ENCODE results near the gene GFOD1.
"Not testable (repeated sequence)": the region's sequence is repeated elsewhere in the genome, so short reads cannot be mapped to it uniquely, and the experiment has no call there.

The GFOD1 gene

DNA sequence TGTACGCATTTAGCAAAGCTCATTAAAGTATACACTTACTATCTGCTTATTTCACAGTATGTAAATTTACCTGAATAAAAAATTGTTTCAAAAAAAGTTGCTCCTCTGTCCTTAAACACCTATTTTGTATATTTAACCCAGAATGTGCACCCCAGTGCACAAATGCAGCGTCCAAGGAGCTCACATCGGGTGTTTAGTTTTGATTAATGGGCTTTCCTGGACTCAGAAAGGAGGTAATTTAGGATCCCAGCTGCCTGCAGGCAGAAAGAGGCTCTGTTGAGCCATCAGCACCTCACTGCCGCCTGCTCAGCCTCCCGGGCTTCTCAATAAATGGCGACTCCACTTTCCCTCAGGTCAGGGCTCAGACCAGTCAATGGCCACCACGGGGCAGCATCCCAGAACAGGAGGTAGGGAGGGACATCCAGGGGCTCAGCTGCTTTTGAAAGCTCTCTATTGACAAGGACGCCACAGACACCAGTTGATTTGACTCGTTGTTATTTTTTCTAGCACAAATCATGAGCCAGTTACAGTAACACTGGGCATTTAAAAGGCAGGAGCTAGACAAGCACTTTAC is 88.9 kb downstream of the GFOD1 start:
- DNase-seq, result no peak

DNA sequence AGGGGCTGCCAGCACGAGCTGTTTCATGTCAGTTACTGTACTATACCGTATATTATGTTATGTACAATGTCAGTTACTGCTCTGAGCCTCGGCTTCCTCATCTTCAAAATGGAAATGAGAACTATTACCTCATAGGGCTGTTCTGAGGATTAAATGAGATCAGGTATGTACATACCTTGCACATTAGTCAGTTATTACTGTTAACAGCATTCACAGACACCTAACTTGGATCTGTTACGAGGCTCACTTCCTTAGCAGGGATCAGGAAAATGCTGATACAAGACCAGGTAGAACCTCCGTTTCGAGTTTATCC is 89.4 kb downstream of the GFOD1 start:
- DNase-seq, result no peak

DNA sequence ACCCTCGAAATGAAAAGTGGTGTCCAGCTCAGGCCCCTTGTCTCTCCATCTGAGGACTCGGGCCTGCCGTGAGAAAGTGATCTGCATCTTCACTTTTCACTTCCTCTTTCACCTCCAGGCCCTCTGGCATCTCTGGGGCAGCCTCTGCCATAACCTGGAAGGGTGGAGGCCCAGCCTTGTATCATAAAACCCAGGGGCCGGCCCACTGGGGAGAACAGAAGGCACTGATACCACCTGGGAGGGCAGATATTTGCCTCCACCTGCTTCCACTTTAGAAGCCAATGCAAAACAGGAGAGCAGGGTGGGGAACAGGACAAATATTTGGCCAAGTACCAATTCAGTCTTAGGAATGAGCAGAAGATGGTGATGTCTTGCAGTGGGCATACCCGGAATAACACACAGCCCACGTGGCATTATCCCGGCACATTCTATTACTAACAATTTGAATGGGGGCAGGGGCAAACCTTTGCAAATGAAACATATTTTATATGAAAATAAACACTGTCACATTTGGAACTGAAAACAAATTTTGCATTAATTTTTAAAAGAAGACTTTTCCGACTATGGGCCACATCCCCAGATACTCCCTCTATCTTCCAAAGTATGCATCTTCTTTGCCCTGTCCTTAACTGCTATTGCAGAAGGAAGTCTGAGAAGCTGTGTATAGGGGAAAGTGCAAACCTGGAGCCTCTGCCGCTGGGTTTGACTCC is 89.9 kb downstream of the GFOD1 start:
- no peak for DNase-seq

DNA sequence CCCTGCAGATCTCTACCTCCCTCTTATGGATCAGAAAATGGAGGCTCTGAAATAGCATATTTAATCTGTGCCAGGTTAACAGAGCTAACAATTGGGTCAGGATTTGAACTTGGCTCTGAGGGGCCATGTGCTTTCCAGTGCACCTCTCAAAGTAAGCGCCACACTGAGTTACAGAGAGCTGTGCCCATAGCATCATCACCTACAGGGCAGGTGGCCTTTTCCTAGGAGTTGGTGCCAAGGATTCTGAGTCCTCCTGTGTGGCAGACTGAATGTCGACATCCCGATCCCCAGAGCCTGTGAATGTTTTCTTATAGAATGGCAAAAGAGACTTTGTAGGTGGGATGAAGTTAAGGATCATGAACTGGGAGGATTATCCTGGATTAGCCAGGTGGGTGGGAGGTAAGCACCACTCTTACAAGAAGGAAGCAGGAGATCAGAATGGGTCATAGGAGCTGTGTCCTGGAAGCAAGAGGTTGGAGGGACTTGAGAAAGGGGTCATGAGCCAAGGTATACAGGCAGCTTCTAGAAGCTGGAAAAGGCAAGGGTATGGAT is 91.1 kb downstream of the GFOD1 start:
- DNase-seq, result no peak

DNA sequence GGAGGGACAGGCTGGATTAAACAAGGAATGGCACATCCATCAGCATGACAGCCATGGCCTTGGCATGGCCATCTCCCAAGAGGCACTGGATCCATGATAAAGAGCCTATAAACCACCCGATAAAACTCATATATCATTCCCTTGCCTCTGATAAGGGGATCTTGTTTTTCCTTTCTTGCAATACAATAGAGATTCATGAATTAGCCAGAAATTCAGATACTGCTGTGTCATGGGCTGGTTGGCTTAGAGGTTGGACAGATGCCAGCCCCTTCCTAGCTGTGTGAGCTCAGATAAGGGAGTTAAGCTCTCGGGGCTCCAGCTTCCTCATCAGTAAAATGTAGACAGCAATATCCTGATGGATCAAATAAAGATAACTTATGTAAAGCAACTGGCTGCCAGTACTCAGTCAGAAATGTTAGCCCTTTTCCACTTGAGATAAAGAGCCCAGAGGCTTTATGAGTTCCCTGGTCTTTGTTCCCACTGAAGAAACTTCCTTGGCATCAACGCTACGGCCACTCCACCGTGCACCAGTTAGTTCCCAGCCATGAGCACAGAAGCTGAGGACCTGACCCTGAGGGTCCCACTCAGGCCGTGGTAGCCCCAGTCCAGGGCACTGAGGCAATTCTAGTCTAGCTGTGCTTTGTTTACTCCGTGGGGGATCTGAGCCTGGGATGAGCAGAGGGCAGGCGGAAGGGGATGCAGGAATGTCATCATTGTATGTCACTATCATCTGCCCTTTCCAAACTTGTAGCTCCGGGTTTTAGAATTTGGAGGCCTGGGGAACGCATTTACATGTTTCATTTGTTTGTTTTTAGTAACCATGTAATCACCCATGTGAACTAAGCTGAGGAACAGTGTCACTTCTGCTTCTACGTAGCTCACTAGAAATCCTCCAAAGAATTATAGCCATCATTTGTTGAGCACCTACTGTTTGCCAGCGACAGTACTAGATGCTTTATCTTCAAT is 91.8 kb downstream of the GFOD1 start:
- no peak for DNase-seq

DNA sequence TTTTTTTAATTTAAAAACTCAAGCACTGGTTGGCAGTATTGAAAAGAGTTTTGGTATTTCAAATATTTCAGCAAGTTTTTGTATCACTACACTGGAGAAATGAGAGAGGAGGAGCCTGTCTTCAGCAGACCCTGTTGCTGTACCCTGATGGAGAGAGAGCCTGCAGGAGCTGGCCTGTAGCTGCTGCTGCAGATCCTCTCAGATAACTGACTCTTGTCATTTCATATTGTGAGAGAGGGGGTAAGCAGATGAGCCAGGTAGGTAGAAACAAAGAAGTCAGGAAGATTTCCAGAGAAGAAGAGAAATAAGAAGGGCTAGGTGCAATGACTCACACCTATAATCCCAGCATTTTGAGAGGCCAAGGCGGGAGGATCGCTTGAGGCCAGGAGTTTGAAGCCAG is 94.9 kb downstream of the GFOD1 start:
- DNase-seq, result no peak

DNA sequence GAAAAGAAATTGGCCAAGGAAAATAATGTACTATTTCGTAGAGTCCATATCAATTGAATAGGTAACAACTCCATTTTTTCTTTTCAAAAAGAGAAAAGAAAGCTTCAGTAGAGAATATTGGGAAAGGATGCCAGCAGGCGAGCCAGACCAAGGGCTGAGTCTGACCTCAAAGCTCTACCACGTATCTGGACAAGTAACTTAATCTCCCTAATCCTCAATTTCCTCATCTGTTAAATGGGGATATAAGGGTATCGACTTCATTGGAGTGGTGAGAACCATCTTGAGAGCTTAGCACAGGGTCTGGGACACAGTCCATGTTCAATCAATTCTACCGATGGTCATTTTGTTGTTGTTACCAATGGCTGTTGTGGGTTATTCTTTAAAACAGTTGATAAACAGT is 95.9 kb downstream of the GFOD1 start:
- no peak for DNase-seq

DNA sequence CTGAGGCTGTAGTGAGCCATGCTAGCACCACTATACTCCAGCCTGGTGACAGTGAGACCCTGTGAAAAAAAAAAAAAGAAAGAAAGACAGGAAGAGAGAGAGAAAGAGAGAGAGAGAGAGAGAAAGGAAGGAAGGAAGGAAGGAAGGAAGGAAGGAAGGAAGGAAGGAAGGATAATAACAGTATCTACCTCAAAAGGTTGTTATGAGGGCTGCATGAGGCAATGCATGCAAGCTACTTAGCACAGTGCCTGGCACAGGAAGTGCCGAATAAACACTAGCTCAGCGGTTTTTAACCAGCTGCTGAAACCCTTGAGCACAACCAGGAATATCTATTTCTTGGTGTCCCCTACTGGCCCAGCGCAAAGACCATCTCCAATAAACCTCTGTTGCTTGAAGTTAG is 96.7 kb downstream of the GFOD1 start:
- no peak for DNase-seq

DNA sequence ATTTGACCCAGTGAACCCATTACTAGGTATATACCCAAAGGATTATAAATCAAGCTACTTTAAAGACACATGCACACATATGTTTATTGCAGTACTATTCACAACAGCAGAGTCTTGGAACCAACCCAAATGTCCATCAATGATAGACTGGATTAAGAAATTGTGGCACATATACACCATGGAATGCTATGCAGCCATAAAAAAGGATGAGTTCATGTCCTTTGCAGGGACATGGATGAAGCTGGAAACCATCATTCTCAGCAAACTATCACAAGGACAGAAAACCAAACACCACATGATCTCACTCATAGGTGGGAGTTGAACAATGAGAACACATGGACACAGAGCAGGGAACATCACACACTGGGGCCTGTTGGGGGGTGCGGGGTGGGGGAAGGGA is 98.2 kb downstream of the GFOD1 start:
- DNase-seq, result not testable (repeated sequence)

DNA sequence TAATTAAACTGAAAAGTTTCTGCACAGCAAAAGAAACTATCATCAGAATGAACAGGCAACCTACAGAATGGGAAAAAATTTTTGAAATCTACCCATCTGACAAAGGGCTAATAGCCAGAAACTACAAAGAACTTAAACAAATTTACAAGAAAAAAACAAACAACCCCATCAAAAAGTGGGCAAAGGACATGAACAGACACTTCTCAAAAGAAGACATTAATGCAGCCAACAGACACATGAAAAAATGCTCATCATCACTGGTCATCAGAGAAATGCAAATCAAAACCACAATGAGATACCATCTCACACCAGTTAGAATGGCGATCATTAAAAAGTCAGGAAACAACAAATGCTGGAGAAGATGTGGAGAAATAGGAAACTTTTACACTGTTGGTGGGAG is 98.6 kb downstream of the GFOD1 start:
- DNase-seq, result not testable (repeated sequence)

DNA sequence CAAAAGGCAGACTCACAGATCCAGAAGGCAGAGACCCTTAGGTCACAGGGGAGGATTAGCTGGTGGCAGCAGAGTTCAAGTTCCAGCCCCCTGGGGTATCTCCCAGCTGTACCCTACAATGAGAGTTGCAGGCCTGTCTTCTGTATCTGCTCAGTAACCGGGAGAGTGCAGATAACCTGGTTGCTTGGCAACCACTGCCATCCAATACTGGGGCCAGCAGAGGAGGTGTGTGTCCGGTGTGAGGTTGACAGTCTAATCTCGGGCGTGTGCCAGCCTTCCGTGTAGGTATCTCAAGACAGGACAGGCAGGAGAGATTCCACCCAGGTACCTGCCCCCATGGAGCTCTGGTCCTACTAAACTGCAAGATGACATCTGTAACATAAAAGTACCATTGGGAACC is 102.4 kb downstream of the GFOD1 start:
- no peak for DNase-seq

DNA sequence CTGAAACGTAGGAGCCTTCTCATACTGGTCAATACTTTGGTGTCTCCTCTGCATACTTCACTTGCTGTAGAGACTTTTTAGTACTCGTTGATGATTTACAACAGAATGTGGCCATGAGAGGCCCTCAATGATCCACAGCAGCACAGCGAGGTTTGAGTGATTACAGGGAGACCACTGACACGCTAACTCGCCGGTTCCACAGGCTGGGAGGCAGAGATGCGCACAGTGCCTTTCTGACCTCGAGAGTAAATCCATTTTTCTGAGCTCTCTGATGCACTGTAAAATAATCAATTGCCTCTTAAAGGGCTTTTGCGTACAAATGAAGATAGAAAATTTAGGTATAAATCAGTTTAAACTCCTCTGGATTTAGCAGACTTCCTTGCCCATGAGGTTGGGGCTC is 102.9 kb downstream of the GFOD1 start:
- no peak for DNase-seq

DNA sequence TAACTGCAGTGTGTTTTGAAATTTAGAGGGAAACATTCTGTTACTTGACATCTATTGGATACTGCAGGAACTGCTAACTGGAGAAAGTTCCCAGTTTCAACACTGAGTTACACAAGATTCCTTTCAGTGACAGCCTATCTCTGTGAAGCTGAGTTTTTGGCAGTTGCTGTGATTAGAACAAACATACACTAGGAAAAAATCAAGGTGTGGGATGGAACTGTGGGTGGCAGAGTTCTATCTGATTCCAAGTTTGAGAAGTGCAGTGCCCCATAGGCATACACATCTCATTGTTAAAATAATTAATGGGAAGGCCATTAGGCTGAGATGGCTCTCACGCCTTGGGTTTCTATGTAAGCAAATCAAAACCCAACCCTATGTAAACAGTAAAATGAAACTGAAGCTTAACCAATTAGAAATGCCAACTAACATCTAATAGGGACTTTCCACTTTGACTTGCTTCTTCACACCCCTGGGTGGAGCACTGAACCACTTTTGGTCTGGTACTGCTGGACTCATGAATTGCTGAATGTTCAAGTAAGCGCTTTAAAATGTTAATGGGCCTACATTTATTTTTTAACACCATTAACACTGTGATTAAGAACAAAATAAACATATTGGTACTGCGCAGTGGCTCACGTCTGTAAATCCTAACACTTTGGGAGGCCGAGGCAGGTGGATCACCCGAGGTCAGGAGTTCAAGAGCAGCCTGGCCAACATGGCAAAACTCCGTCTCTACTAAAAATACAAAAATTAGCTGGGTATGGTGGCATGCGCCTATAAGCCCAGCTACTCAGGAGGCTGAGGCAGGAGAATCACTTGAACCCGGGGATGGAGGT is 103.9 kb downstream of the GFOD1 start:
- DNase-seq, result no peak

DNA sequence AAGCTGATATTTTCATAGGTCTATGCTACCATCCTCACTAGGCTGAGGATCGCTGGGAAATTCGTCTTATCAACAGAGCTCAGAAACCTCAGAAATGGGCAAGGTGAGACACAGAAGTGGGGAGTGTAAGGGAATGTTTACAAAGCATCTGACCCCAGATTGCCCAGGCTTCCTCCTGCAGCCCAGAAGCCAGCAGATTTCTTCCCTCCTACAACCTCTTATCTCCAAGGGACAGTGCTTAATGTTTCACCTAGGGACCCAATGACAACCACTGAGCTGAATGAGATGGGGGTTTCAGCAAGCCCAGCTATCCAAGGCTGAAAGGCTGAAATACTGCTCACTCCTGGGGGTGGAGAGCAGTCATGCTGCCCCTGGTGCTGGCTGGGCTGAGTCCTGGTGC is 106.6 kb downstream of the GFOD1 start:
- DNase-seq, result no peak

DNA sequence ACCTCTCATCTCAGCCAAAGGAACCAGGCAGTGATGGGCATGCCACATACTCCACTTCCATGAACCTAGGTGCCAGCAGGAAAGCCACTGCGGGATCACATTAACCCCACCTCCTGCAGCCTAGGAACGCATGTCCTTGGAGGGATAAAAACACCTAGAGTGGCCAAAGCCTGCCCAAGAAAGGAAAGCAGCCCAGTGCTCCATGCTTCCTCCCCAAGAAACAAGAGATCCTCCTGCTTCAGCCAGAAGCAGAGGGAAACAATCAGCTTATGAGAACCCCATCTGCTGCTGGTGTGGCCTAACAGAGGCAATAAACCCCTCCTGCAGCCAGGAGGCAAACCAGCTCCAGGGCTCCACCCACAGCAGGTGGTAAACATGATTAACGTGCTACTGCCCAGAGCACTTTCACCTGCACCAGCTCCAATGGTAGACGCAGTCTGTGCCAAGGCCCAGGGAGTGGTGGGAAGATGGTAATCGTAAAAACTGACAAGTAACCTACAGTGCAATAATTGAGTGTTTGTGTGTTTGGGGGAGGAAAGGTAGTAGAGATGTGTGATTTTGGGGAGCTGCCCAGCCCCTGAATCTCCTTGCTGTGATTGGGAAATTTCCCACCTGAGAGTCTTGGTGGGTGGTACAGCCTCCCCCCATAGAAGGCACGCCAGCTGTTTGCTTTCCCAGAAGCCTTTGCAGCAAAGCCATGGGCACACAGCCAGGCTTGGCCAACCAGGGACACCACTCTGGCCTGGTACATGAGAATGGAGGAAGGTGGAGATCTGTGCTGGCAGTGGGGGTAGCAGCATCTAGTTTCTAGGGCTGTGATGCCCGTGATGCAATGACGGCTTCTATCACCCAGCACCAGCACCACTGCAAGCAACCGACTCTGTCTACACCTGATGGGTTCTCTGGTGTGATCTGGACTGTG is 108.5 kb downstream of the GFOD1 start:
- DNase-seq, result no peak

DNA sequence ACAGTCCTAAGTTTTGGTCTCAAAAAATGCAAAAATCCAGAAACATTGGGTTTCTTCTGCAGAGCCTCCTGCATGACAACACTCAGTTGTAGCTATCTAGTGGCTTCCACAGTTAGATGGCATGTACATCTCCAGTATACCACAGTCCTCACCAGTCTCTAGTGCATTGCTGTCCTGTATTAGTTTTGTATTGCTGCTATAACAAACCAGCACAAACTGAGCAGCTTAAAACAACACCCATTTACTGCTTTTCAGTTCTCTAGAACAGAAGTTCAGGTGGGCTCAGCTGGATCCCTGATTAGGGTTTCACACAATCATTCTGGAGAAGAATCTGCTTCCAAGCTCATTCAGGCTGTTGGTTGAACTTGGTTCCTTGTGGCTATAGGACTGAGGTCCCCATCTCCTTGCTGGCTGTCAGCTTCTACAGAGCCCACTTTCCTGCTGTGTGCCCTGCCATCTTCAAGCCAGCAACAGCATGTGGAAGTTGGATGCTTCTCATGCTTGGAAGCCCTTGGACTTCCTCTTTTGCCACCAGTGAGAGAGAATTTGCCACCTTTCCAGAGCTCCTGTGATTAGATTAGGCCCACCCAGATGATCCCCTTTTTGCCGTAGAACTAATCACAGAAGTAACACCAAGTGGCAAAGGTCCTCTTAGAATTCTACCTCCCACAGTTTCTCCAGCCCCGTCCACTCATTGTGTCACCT is 110.2 kb downstream of the GFOD1 start:
- DNase-seq, result no peak

DNA sequence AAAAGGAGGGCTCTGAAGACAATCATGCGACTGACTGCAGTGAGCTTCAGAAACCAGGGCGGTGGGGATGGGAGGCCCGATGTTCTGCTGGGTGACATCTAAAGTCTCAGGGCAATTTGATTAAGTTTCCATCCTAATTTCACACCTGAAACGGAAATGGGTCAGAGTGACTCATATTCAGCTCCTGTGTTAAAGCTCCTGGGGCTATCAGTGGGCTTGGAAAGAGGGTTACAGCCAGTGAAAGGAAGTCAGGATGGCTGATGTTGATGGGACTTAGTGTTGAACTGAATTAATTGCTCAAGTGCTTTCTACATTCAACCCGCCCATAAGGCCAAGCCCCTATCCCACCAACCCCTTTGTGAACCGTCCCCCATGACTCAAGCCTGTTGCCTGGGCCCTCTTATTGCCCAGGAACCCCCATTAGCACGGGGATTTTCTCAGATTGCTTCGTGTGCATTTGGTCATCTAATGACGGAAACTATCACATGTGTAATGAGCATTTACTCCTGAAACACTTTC is 112.0 kb downstream of the GFOD1 start:
- peak; percentile 50 for DNase-seq

DNA sequence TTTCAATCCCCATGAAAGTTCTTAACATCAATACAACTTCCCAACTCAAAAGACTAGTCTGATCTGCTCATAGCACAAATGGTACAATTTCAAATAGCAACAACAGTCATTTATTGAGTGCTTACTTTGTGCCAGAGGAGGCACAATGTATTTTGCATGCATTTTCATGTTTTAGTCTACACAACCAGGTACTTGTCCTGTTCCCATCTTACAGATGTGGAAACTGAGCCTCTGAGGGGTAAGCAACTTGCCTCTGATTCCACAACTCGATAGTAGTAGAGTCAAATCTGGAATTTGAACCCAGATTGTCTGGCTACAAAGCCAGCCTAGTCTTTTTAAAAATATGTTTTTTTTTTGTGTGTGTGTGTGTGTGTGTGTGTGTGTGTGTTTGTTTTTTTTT is 113.5 kb downstream of the GFOD1 start:
- no peak for DNase-seq

DNA sequence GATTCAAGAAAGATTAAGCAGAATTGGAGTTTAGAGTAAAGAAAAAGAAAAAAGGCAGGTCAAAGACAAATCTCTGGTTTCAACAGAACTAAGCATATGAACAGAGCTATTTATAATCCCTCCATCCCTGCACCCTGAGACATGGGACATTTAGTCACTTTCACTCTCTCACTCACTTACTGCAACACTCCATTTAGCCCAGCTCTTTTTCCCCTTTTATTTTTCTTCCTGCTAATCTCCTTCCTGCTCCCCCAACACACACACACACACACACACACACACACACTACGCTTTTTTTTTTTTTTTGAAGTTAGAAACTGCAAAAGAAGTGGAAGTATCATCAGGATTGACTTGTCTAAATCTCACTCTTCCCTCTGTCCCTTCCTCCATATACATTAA is 113.9 kb downstream of the GFOD1 start:
- no peak for DNase-seq

DNA sequence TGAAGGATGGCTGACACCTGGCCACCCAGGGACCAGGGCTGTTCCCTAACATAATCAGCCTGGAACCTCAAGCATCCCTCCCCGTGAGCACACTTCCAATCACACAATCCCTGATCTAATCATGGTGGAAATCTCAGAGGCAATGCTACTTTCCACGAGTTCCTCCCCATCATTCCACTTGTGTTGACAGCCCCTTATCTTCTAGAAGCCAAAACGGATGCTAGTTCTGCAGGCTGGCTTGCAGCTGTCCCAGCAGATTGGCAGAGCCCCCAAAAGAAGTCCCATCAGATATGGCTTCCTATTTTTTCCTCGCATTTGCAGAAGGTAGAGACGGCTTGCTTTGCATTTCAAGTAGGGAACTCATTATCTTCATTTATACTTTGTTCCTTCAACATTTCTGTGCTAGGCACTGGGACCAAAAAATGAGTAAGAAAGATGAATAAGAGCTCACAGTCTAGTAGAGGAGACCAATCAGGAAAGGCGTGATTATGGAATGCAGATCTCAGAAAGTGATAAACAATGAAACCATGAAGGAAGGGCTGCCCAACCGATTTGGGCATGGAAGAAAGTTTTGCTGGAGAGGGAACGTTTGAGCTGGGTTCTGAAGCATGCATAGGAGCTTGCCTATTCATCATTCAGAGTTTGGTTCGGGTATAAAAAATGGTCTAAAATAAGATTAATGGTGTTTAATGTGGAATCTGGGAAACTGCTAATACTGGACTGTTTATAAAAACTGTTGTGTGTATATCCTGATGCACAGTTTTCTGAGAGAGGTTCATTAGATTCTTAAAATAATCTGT is 114.5 kb downstream of the GFOD1 start:
- no peak for DNase-seq
